HG03045 (cell line): ENCODE results near the gene JAKMIP1.

Experiments used
- ATAC-seq: cut with Tn5 transposase; IDR thresholded peaks from one replicate; pipeline ENCODE4 v1.9.1; 2021; ENCODE audit warnings: mild to moderate bottlenecking, moderate library complexity; ENCODE audit not compliant: unreplicated experiment

Gene JAKMIP1

DNA sequence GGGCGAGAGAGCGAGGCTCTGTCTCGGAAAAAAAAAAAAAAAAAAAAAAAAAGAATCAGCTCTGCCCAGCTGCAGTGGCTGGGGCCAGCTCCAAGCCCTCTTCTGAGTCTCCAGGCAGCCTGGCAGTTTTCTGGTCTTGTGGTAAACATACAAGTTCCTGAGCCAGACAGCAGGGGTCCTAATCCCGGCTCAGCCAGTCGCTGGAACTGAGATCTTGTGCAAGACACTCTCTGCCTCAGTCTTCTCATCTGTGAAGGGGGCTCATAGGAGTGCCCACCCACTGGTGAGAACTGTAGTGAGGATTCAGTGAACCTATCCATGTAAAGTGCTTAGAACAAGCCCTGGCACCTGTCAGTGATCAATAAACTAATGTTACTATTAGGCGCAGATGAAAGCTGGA lies 223.9 kb downstream of the JAKMIP1 start:
- ATAC-seq = no peak
